SJCRH30 (cell line): ENCODE results near the gene PTPN6. TPM values are rescaled to one million over a fixed set of nuclear protein-coding genes. Genes with fewer than 3 reads are reported as not detected.

Experiments used
- DNase-seq, 2 experiments: peaks; one replicate each; pipeline ENCODE4 v3.0.0-alpha.2; 2015 to 2020
- H3K27ac ChIP-seq: fragments of 250-450 bp; sonication (Bioruptor Pico); 2 replicates; pipeline ENCODE4 v1.5.1; 2020; ENCODE audit warnings: mild to moderate bottlenecking, moderate library complexity
- H3K27me3 ChIP-seq: fragments of 250-450 bp; sonication (Bioruptor Pico); 2 replicates; pipeline ENCODE4 v1.5.1; 2020; ENCODE audit warnings: mild to moderate bottlenecking, moderate library complexity
- H3K36me3 ChIP-seq: fragments of 250-450 bp; sonication (Bioruptor Pico); 2 replicates; pipeline ENCODE4 v1.5.1; 2020; ENCODE audit warnings: mild to moderate bottlenecking, moderate library complexity
- H3K4me1 ChIP-seq: fragments of 250-450 bp; sonication (Bioruptor Pico); 2 replicates; pipeline ENCODE4 v1.5.1; 2020; ENCODE audit warnings: mild to moderate bottlenecking, moderate library complexity
- H3K4me3 ChIP-seq: fragments of 250-450 bp; sonication (Bioruptor Pico); 2 replicates; pipeline ENCODE4 v1.5.1; 2020; ENCODE audit warnings: mild to moderate bottlenecking, moderate library complexity
- H3K9me3 ChIP-seq: fragments of 250-450 bp; sonication (Bioruptor Pico); replicated peaks from 2 replicates; pipeline ENCODE4 v1.5.1; 2020; ENCODE audit warnings: mild to moderate bottlenecking, moderate library complexity
- total RNA-seq: library from RNA; depleted of rRNA; stranded (reverse); fragments of >200 nt; shearing (Covaris generic); gene quantifications from 2 replicates; pipeline ENCODE4 v1.2.3, GENCODE V29; 2014; rRNA removed

PTPN6 gene
- total RNA-seq, 1 experiment from 2014 or later = 0.38 TPM

- Histone ChIP-seq H3K4me3 (no peak overlapping the region), H3K4me1 (no peaks in the 10 kb centered on the region), H3K27me3 (no peaks in the 10 kb centered on the region), H3K36me3 (peaks cover 4% of the 10 kb centered on the region), H3K27ac (no peak overlapping the region), H3K9me3 (no peaks in the 10 kb centered on the region)
- DNase-seq = no peak
Observed at GRCh38 chr12:7006639-7007038, 55.5 kb downstream of the PTPN6 start.

GRCh38 chr12:7008864-7009263 is 57.7 kb downstream of the PTPN6 start:
- H3K27me3 ChIP-seq = no peaks in the 10 kb centered on the region
- no peak overlapping the region for H3K4me3 ChIP-seq
- no peaks in the 10 kb centered on the region for H3K9me3 ChIP-seq
- no peak overlapping the region for H3K27ac ChIP-seq
- H3K36me3 ChIP-seq = peaks cover 4% of the 10 kb centered on the region
- H3K4me1 ChIP-seq = no peaks in the 10 kb centered on the region
- DNase-seq = no peak

- H3K4me1 ChIP-seq = no peaks in the 10 kb centered on the region
- DNase-seq = no peak
- H3K9me3 ChIP-seq = no peaks in the 10 kb centered on the region
- no peaks in the 10 kb centered on the region for H3K27me3 ChIP-seq
- H3K36me3 ChIP-seq = peaks cover 4% of the 10 kb centered on the region; the same call in 1 of the 2 replicates
- H3K4me3 ChIP-seq = no peak overlapping the region
- H3K27ac ChIP-seq = no peak overlapping the region
Observed at GRCh38 chr12:7009512-7009911, 58.4 kb downstream of the PTPN6 start.

Other genes with a start within 250 kb of the PTPN6 start
- gene COPS7A, start 227.3 kb upstream of the PTPN6 start, total RNA-seq = 34.1 and 35.9 TPM in 2 replicates
- 161 and 175 TPM in 2 replicates for gene MLF2, start 198.2 kb upstream of the PTPN6 start, total RNA-seq
- gene PTMS, start 185.0 kb upstream of the PTPN6 start, total RNA-seq = 84.2 and 89.9 TPM in 2 replicates
- gene LAG3, start 178.8 kb upstream of the PTPN6 start, total RNA-seq = 0.16 TPM in 1 of 2 replicates, not detected in the other
- gene CD4, start 161.8 kb upstream of the PTPN6 start, total RNA-seq = not detected in 2 replicates
- gene GPR162, start 129.5 kb upstream of the PTPN6 start, total RNA-seq = 2.2 and 3.5 TPM in 2 replicates
- gene P3H3, start 122.9 kb upstream of the PTPN6 start, total RNA-seq = 13.7 and 19.3 TPM in 2 replicates
- 2.2 and 3.2 TPM in 2 replicates for gene GNB3, start 110.4 kb upstream of the PTPN6 start, total RNA-seq
- gene CDCA3, start 100.1 kb upstream of the PTPN6 start, total RNA-seq = 96.8 and 104 TPM in 2 replicates
- gene USP5, start 99.2 kb upstream of the PTPN6 start, total RNA-seq = 76.7 and 78.0 TPM in 2 replicates
- gene TPI1, start 83.8 kb upstream of the PTPN6 start, total RNA-seq = 1,296 and 1,386 TPM in 2 replicates
- gene SPSB2, start 78.1 kb upstream of the PTPN6 start, total RNA-seq = 2.6 and 3.7 TPM in 2 replicates
- gene LRRC23, start 46.5 kb upstream of the PTPN6 start, total RNA-seq = 3.6 and 3.8 TPM in 2 replicates
- gene ENO2, start 36.8 kb upstream of the PTPN6 start, total RNA-seq = 1.8 and 2.1 TPM in 2 replicates
- 13.2 and 14.2 TPM in 2 replicates for gene ATN1, start 23.4 kb upstream of the PTPN6 start, total RNA-seq
- not detected in 2 replicates for gene RNU7-1, start 7.5 kb upstream of the PTPN6 start, total RNA-seq
- 193 and 245 TPM in 2 replicates for gene C12orf57, start 7.3 kb upstream of the PTPN6 start, total RNA-seq
- 310 and 322 TPM in 2 replicates for gene PHB2, start 19.3 kb downstream of the PTPN6 start, total RNA-seq
- 54.9 and 57.7 TPM in 2 replicates for gene EMG1, start 19.6 kb downstream of the PTPN6 start, total RNA-seq
- gene LPCAT3, start 67.1 kb downstream of the PTPN6 start, total RNA-seq = 19.6 and 19.9 TPM in 2 replicates
- gene C1S, start 109.4 kb downstream of the PTPN6 start, total RNA-seq = 0.61 TPM in 1 of 2 replicates, not detected in the other
- 1.5 and 3.4 TPM in 2 replicates for gene C1R, start 141.1 kb downstream of the PTPN6 start, total RNA-seq
- gene C1RL, start 157.9 kb downstream of the PTPN6 start, total RNA-seq = 4.0 and 4.7 TPM in 2 replicates
- not detected in 2 replicates for gene RBP5, start 177.5 kb downstream of the PTPN6 start, total RNA-seq
- 6.5 and 6.9 TPM in 2 replicates for gene CLSTN3, start 179.0 kb downstream of the PTPN6 start, total RNA-seq
- gene PEX5, start 238.3 kb downstream of the PTPN6 start, total RNA-seq = 27.4 and 29.7 TPM in 2 replicates